AG10803 (cell line): ENCODE measurements around the gene ADORA3.

Source experiments
- DNase-seq: peaks from one replicate; pipeline ENCODE4 v3.0.0; 2010; ENCODE audit warnings: low read depth
- H3K4me3 ChIP-seq: 2 replicates; pipeline ENCODE4 v1.5.1; 2011; ENCODE audit warnings: mild to moderate bottlenecking, low read length, control low read depth
- TF ChIP-seq, protein P1 (sequence below): conservative IDR thresholded peaks from 2 replicates; pipeline ENCODE4 v1.5.1; 2011; ENCODE audit warnings: mild to moderate bottlenecking, low read length, control low read depth, inconsistent platforms

The ADORA3 gene

DNA sequence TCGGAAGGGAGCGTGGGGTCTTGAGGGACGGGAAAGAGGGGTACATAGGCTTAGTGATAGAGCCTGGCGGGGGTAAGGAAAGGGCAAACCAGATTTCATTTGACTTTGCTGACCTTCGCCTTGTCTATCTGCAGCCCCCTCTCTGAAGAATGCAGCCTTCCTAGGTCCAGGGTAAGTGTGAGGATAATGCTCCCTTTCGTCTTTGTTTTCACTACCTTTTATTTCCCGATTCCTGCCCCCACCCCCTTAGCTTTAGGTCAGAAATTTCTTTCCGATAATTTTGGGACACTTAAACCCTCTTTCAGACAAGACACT lies 53.8 kb downstream of the ADORA3 start:
- TF ChIP-seq, protein P1, sequence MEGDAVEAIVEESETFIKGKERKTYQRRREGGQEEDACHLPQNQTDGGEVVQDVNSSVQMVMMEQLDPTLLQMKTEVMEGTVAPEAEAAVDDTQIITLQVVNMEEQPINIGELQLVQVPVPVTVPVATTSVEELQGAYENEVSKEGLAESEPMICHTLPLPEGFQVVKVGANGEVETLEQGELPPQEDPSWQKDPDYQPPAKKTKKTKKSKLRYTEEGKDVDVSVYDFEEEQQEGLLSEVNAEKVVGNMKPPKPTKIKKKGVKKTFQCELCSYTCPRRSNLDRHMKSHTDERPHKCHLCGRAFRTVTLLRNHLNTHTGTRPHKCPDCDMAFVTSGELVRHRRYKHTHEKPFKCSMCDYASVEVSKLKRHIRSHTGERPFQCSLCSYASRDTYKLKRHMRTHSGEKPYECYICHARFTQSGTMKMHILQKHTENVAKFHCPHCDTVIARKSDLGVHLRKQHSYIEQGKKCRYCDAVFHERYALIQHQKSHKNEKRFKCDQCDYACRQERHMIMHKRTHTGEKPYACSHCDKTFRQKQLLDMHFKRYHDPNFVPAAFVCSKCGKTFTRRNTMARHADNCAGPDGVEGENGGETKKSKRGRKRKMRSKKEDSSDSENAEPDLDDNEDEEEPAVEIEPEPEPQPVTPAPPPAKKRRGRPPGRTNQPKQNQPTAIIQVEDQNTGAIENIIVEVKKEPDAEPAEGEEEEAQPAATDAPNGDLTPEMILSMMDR = no peak
- DNase-seq = no peak
- H3K4me3 ChIP-seq = peak overlapping the region; percentile 96
